A549 treated with AZD2906 at 1 μM for 4 hours (cell line): ENCODE results near the gene MTURN. TPM values are rescaled to one million over a fixed set of nuclear protein-coding genes. Genes with fewer than 3 reads are reported as not detected.

Experiments used
- total RNA-seq: library from RNA; stranded (reverse); fragments of 200-300 nt; extraction: Qiagen RNA extraction; gene quantifications from 5 replicates; pipeline ENCODE4 v1.2.3, GENCODE V29; 2022

Gene MTURN
- 5.8 to 7.0 TPM (median 6.9 TPM) in 5 replicates for total RNA-seq

GRCh38 chr7:30134611-30135300, at the start of gene MTURN:
TSS of gene MTURN (plus strand) at chr7:30134986. CDS start at chr7:30135137, 151 bp downstream.

Other genes with a start within 250 kb of the MTURN start
- gene SCRN1, start 145.2 kb upstream of the MTURN start, total RNA-seq: 46.8 to 65.5 TPM (median 55.4 TPM) in 5 replicates
- gene FKBP14, start 108.3 kb upstream of the MTURN start, total RNA-seq: 5.3 to 10.0 TPM (median 7.5 TPM) in 5 replicates
- gene PLEKHA8, start 106.6 kb upstream of the MTURN start, total RNA-seq: 5.0 to 6.0 TPM (median 5.5 TPM) in 5 replicates
- gene ZNRF2, start 149.6 kb downstream of the MTURN start, total RNA-seq: 4.4 to 6.2 TPM (median 5.8 TPM) in 5 replicates